NCI-H2227 (cell line): Measurements from ENCODE around the gene LIFR.

ENCODE experiments used
- DNase-seq: peaks from one replicate; lab custom pipeline; 2025; ENCODE audit not compliant: unreplicated experiment; lab: John Stamatoyannopoulos, UW

Gene LIFR

GRCh38 chr5:38446029-38446522, 110.4 kb downstream of the LIFR start:
- DNase-seq = no peak

GRCh38 chr5:38445374-38446028, 110.9 kb downstream of the LIFR start:
- DNase-seq = peak; percentile 73

DNA sequence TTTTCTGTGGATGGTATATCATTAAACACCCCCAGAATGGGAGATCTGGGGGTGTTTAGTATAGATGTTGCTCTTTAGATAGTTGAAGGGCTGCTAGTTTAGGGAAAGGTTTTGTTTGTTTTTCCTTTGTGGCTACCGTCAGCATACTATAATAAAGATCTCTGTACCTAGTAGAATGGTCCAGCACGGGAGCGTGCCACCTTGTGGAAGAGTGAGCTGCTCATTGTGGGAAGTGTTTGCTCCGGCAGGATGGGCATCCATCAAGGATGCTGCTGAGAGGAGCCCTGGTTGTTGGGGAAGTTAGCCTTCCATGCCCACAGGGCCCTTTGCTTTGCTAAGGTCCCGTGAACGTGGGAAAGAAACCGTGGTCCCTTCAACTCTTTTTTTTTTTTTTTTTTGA, 113.1 kb downstream of the LIFR start:
- DNase-seq = no peak

DNA sequence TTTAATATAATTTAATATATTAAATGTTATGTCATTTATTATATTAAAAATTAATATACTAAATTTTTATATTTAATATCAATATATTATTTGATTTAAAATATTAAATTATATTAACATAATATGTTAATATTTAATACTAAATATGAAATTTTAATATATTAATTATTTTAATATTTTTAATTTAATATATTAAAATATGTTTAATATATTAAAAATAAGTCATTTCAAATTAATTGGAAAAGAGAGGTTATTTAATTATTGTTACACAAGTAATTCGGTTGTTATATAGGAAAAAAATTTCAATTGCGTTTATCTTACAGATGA, 114.2 kb downstream of the LIFR start:
- DNase-seq = no peak

- DNase-seq = peak; percentile 97
Measured at GRCh38 chr5:38441453-38442246, 114.8 kb downstream of the LIFR start.

DNA sequence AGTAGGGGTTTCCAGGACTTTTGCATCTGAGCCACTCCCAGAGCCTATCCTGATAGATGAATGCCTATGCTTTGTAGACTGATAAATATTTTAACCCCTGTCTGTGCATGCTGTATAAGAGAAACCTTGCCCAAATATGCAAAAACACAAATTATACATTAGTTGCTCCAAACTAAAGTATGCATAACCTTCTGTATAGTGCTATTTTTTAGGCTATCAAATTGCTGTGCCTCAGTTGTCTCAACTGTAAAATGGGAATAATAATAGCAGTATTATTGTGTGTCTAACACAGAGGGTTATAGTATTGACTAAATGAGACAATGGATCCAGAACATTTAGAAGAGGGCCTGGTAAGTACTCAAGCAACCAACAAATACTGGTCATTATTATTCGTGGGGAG, 117.7 kb downstream of the LIFR start:
- no peak for DNase-seq

DNA sequence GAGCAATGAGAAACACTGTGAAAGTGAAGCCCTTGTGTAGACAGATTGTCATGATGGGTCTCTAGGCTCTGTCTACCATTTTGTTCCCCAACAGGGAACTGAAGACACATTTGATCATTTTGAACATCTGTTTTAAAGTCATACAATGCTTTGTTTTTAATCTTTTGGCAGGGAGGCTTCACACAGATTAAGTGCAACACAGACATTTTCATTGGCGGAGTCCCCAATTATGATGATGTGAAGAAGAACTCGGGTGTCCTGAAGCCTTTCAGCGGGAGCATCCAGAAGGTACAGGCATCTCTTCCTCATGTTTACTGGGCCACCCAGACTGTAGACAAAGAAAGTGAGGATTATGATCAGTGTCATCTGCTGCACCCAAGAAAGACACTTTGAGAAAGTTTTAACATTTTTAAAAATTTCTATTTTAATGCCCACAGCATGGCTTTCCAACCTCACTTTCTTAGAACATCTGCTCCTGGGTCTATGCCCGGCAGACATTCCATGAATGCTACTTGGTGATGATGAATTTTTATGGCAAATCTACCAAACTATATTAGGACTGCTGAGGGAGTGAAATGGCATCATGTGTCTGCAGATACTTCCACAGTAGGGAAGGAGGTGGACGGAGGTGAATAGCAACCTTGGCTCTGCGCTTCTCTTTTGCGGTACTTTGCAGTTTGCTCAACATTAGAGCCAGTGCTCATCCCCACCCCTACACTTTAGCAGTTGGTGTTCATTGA, 121.3 kb downstream of the LIFR start:
- no peak for DNase-seq

GRCh38 chr5:38433160-38433861, 123.1 kb downstream of the LIFR start:
- peak; percentile 33 for DNase-seq

GRCh38 chr5:38431242-38431853, 125.1 kb downstream of the LIFR start:
- peak; percentile 30 for DNase-seq

GRCh38 chr5:38426986-38427950, 129.2 kb downstream of the LIFR start:
- DNase-seq = no peak

- DNase-seq = no peak
Measured at GRCh38 chr5:38426490-38426889, 130.0 kb downstream of the LIFR start.
